HepG2 (cell line): ENCODE results near the gene ADGRE2. TPM values are rescaled to one million over a fixed set of nuclear protein-coding genes. Genes with fewer than 3 reads are reported as not detected.

Source experiments
- ATAC-seq: fragments of 200-7000 bp; cut with Tn5 transposase; 3 replicates; pipeline ENCODE4 v1.9.1; 2020; ENCODE audit warnings: mild to moderate bottlenecking, moderate library complexity
- BruUV-seq: library from RNA; stranded (reverse); fragments of 400-500 nt; replicated peaks from 2 replicates; lab custom pipeline; 2021; lab: Mats Ljungman, UMichigan
- CTCF ChIA-PET: fragments of 300-600 bp; formaldehyde crosslinking; extraction: SDS; loops from one replicate; lab custom pipeline; 2021; ENCODE audit warnings: low total read pairs, inconsistent platforms, low intra/inter-chr PET ratio; lab: Yijun Ruan, JAX
- POLR2A ChIA-PET: fragments of 350-600 bp; sonication (Branson Sonifier 250); formaldehyde crosslinking; loops from one replicate; lab custom pipeline; 2020; ENCODE audit warnings: antibody characterized with exemption, inconsistent platforms; lab: Yijun Ruan, JAX
- DNase-seq: peaks from one replicate; pipeline ENCODE4 v3.0.0-alpha.2; 2015; ENCODE audit warnings: low spot score
- FAIRE-seq: peaks from 3 replicates; lab custom pipeline; 2011; peaks lifted over from hg19 to GRCh38; lab: Jason Lieb, UNC
- H2AFZ ChIP-seq: one replicate; pipeline ENCODE4 v1.6.1; 2011; ENCODE audit warnings: low read length, inconsistent platforms
- H3K27ac ChIP-seq: fragments of 300-600 bp; 3 replicates; pipeline ENCODE4 v1.8.0; 2011; ENCODE audit warnings: mixed run types, mild to moderate bottlenecking, mixed read lengths, low read length, inconsistent platforms; ENCODE audit not compliant: insufficient read depth; ENCODE audit errors: extremely low read length
- H3K27me3 ChIP-seq, 2 experiments: fragments of 200-600 bp in 1 of 2; 2 replicates in 1 of 2; 3 replicates in 1 of 2; pipeline versions ENCODE4 v1.6.0 to v1.8.0; 2011; ENCODE audit warnings: low read length in 2 of 2, mild to moderate bottlenecking in 2 of 2, moderate library complexity in 2 of 2, inconsistent platforms in 1 of 2; ENCODE audit not compliant: insufficient read depth in 2 of 2, control insufficient read depth in 1 of 2
- H3K36me3 ChIP-seq, 2 experiments: fragments of 200-600 bp in 1 of 2; replicated peaks in 1 of 2; 2 replicates in 1 of 2; 3 replicates in 1 of 2; pipeline versions ENCODE4 v1.5.1 to v1.8.0; 2011; ENCODE audit warnings: low read length in 2 of 2, inconsistent platforms in 1 of 2; ENCODE audit not compliant: insufficient read depth in 2 of 2, control insufficient read depth in 1 of 2
- H3K4me1 ChIP-seq: 2 replicates; pipeline ENCODE4 v1.5.1; 2012; ENCODE audit warnings: low read length, inconsistent platforms; ENCODE audit not compliant: insufficient read depth
- H3K4me2 ChIP-seq: 2 replicates; pipeline ENCODE4 v1.6.0; 2011; ENCODE audit warnings: low read depth, low read length, inconsistent platforms
- H3K4me3 ChIP-seq, 3 experiments: fragments of 200-600 bp in 1 of 3; sonication (generic), shearing (Covaris generic) in 1 of 3; replicated peaks in 1 of 3; 2 replicates each; pipeline ENCODE4 v1.5.1; 2011 to 2016; ENCODE audit warnings: low read length in 3 of 3, inconsistent platforms in 2 of 3, low read depth in 2 of 3, mild to moderate bottlenecking in 2 of 3, control low read depth in 1 of 3, mixed read lengths in 1 of 3; ENCODE audit not compliant: insufficient read depth in 1 of 3
- H3K79me2 ChIP-seq: one replicate; pipeline ENCODE4 v1.6.1; 2011; ENCODE audit warnings: low read length, inconsistent platforms; ENCODE audit not compliant: insufficient read depth
- H3K9ac ChIP-seq: 2 replicates; pipeline ENCODE4 v1.6.0; 2011; ENCODE audit warnings: mild to moderate bottlenecking, low read depth, low read length, inconsistent platforms; ENCODE audit not compliant: insufficient read depth
- H3K9me3 ChIP-seq: 2 replicates; pipeline ENCODE4 v1.5.1; 2012; ENCODE audit warnings: mild to moderate bottlenecking, low read length
- H4K20me1 ChIP-seq: 2 replicates; pipeline ENCODE4 v1.6.0; 2011; ENCODE audit warnings: inconsistent platforms, mild to moderate bottlenecking, low read length, moderate library complexity; ENCODE audit not compliant: insufficient read depth
- HCFC1 ChIP-seq: fragments of 150-350 bp; IDR thresholded peaks from 2 replicates; pipeline ENCODE4 v1.6.1; 2014; ENCODE audit warnings: low read depth, low read length
- HNRNPLL ChIP-seq: fragments of 200-400 bp; formaldehyde crosslinking; IDR thresholded peaks from 2 replicates; pipeline ENCODE4 v1.6.1; 2017; ENCODE audit warnings: mild to moderate bottlenecking, low read depth, low read length; ENCODE audit not compliant: poor library complexity, severe bottlenecking
- NFKBIZ ChIP-seq: IDR thresholded peaks from 2 replicates; pipeline ENCODE4 v1.6.1; 2018; ENCODE audit warnings: missing genetic modification reagents, missing compliant biosample characterization
- PLRG1 ChIP-seq: fragments of 450-650 bp; conservative IDR thresholded peaks from 2 replicates; pipeline ENCODE4 v1.6.1; 2016
- RAD21 ChIP-seq: fragments of 450-650 bp; formaldehyde crosslinking; IDR thresholded peaks from 2 replicates; pipeline ENCODE4 v1.5.0; 2020; ENCODE audit warnings: mild to moderate bottlenecking
- STAG1 ChIP-seq: sonication (generic); formaldehyde crosslinking; IDR thresholded peaks from 2 replicates; pipeline ENCODE4 v1.4.0; 2020; ENCODE audit warnings: missing genetic modification reagents
- ZNF44 ChIP-seq: sonication (generic); formaldehyde crosslinking; IDR thresholded peaks from 2 replicates; pipeline ENCODE4 v1.5.1; 2020; ENCODE audit warnings: mild to moderate bottlenecking, missing genetic modification reagents
- ZNF605 ChIP-seq: sonication (generic); formaldehyde crosslinking; IDR thresholded peaks from 2 replicates; pipeline ENCODE4 v1.8.0; 2022; ENCODE audit warnings: mild to moderate bottlenecking, missing genetic modification reagents
- WGBS: methylation state at CpG from one replicate; pipeline ENCODE4 v1.1.6; 2017; ENCODE audit warnings: low lambda C conversion rate; 5-methylcytosine and 5-hydroxymethylcytosine counted together
- in situ Hi-C: cut with HindIII; loops from 2 replicates; pipeline ENCODE4 v1.10.0; 2017; ENCODE audit warnings: low pct_unique_long_range_greater_than_20kb; ENCODE audit not compliant: extremely low pct_ligation_motif_present
- intact Hi-C: fragments of 100-400 bp; cut with micrococcal nuclease; formaldehyde crosslinking; loops from one replicate; pipeline ENCODE4 v1.10.0; 2022; ENCODE audit not compliant: unreplicated experiment
- polyA plus RNA-seq, 8 experiments: library from polyadenylated mRNA; depleted of rRNA in 3 of 8; stranded (reverse) in 7 of 8; unstranded in 1 of 8; fragments of >200 nt; fragmentation: Illumina TruSeq in 4 of 8; extraction: Trizol in 4 of 8; gene quantifications; 2 replicates each; pipeline versions ENCODE4 v1.2.1 to v1.2.3, GENCODE V29; 2011 to 2016; ENCODE audit warnings: low read depth in 4 of 8, missing spikeins in 1 of 8, mixed read lengths in 1 of 8; ENCODE audit not compliant: insufficient read depth in 1 of 8
- total RNA-seq, 5 experiments: library from RNA; depleted of rRNA; stranded (reverse); fragments of >200 nt; fragmentation: Illumina TruSeq; extraction: Trizol; gene quantifications; 2 replicates each; pipeline ENCODE4 v1.2.3, GENCODE V29; 2016; ENCODE audit warnings: low read depth in 1 of 5
- TF ChIP-seq, protein P1 (sequence below): IDR thresholded peaks from 2 replicates; pipeline ENCODE4 v1.6.1; 2016; ENCODE audit warnings: missing compliant biosample characterization, missing genetic modification reagents, borderline replicate concordance
- TF ChIP-seq, protein P2 (sequence below): sonication (generic); formaldehyde crosslinking; IDR thresholded peaks from 2 replicates; pipeline ENCODE4 v1.8.1; 2023; ENCODE audit warnings: missing genetic modification reagents, inconsistent platforms, borderline replicate concordance
- TF ChIP-seq, protein P3 (sequence below): sonication (generic); formaldehyde crosslinking; IDR thresholded peaks from 2 replicates; pipeline ENCODE4 v1.5.0; 2020; ENCODE audit warnings: mild to moderate bottlenecking, missing genetic modification reagents, moderate library complexity
- TF ChIP-seq, protein P4 (sequence below): IDR thresholded peaks from 2 replicates; pipeline ENCODE4 v1.6.1; 2012; ENCODE audit warnings: inconsistent platforms
- TF ChIP-seq, protein P5 (sequence below): sonication (generic); formaldehyde crosslinking; IDR thresholded peaks from 2 replicates; pipeline ENCODE4 v1.4.0; 2020; ENCODE audit warnings: missing genetic modification reagents
- TF ChIP-seq, protein P6 (sequence below): sonication (generic); formaldehyde crosslinking; IDR thresholded peaks from 2 replicates; pipeline ENCODE4 v1.8.0; 2022; ENCODE audit warnings: mild to moderate bottlenecking, missing genetic modification reagents; ENCODE audit not compliant: insufficient replicate concordance

ADGRE2 gene
- total and polyA plus RNA-seq, 2 of the 13 experiments (the other 11 are each of a cell fraction or from before 2014, with no cell fraction given), result 0.04 TPM; not detected in 1

DNA sequence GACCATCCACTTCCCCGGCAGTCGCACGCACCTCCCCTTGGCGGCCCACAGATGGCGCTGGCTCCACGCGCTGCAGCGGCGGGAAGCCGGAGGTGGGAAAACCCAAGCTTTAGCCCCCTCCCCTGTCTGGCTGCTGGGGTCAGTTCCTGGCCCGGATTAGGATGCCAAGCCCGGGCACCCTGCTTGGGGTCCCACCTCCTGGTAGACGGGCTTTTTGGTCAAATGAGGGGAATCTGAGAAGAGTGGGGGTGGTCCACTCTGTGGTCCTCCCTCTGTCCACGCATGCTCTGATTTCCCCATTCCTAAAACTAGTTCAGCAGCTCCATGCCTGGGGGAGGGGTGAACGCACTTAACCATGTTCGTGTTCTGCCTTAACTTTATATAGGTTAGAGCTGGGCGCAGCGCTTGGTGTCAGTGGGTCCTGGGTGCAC is 8.1 kb upstream of the ADGRE2 start:
- no peaks in the 10 kb centered on the region; a peak in 2 of 5 replicates for H3K27me3 ChIP-seq
- H3K79me2 ChIP-seq, result no peaks in the 10 kb centered on the region
- H3K4me2 ChIP-seq, result no peak overlapping the region
- ATAC-seq (peak; percentile 63), DNase-seq (no peak), FAIRE-seq (no peak)
- no peaks in the 10 kb centered on the region for H3K36me3 ChIP-seq
- no peak overlapping the region for H2AFZ ChIP-seq
- POLR2A ChIA-PET, result no interaction called here
- no peaks in the 10 kb centered on the region for H4K20me1 ChIP-seq
- WGBS, result 42% methylated on average over 5 of the region's 18 CpGs
- H3K9me3 ChIP-seq, result no peaks in the 10 kb centered on the region
- no peaks in the 10 kb centered on the region for H3K4me1 ChIP-seq
- no peak overlapping the region for H3K9ac ChIP-seq
- H3K4me3 ChIP-seq, result no peak overlapping the region
- intact Hi-C loops, result loop anchor here (2.0 kb wide), 1 partner anchor 102 kb away; no protein-coding TSS in a partner anchor
- no TSS peak for BruUV-seq
- no peak overlapping the region for H3K27ac ChIP-seq
- in situ Hi-C loops, result loop anchor here (10.0 kb wide), 1 partner anchor 108 kb away; no protein-coding TSS in a partner anchor
- CTCF ChIA-PET, result interaction anchor here (1.1 kb wide), 1 partner anchor 104 kb away, joined by 3 read pairs; no protein-coding TSS in a partner anchor
- TF ChIP-seq, protein P1, sequence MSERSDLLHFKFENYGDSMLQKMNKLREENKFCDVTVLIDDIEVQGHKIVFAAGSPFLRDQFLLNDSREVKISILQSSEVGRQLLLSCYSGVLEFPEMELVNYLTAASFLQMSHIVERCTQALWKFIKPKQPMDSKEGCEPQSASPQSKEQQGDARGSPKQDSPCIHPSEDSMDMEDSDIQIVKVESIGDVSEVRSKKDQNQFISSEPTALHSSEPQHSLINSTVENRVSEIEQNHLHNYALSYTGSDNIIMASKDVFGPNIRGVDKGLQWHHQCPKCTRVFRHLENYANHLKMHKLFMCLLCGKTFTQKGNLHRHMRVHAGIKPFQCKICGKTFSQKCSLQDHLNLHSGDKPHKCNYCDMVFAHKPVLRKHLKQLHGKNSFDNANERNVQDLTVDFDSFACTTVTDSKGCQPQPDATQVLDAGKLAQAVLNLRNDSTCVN (CRISPR knock-in tag), result no peak
- TF ChIP-seq, protein P2, sequence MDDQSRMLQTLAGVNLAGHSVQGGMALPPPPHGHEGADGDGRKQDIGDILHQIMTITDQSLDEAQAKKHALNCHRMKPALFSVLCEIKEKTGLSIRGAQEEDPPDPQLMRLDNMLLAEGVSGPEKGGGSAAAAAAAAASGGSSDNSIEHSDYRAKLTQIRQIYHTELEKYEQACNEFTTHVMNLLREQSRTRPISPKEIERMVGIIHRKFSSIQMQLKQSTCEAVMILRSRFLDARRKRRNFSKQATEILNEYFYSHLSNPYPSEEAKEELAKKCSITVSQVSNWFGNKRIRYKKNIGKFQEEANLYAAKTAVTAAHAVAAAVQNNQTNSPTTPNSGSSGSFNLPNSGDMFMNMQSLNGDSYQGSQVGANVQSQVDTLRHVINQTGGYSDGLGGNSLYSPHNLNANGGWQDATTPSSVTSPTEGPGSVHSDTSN (CRISPR knock-in tag), result no peak
- TF ChIP-seq, protein P3, sequence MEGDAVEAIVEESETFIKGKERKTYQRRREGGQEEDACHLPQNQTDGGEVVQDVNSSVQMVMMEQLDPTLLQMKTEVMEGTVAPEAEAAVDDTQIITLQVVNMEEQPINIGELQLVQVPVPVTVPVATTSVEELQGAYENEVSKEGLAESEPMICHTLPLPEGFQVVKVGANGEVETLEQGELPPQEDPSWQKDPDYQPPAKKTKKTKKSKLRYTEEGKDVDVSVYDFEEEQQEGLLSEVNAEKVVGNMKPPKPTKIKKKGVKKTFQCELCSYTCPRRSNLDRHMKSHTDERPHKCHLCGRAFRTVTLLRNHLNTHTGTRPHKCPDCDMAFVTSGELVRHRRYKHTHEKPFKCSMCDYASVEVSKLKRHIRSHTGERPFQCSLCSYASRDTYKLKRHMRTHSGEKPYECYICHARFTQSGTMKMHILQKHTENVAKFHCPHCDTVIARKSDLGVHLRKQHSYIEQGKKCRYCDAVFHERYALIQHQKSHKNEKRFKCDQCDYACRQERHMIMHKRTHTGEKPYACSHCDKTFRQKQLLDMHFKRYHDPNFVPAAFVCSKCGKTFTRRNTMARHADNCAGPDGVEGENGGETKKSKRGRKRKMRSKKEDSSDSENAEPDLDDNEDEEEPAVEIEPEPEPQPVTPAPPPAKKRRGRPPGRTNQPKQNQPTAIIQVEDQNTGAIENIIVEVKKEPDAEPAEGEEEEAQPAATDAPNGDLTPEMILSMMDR (CRISPR knock-in tag), result peak; percentile 86
- TF ChIP-seq, protein P4, sequence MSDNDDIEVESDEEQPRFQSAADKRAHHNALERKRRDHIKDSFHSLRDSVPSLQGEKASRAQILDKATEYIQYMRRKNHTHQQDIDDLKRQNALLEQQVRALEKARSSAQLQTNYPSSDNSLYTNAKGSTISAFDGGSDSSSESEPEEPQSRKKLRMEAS, result 0 out of 2 replicates have a peak, but pooled peaks have one; percentile 26
- TF ChIP-seq, protein P5, sequence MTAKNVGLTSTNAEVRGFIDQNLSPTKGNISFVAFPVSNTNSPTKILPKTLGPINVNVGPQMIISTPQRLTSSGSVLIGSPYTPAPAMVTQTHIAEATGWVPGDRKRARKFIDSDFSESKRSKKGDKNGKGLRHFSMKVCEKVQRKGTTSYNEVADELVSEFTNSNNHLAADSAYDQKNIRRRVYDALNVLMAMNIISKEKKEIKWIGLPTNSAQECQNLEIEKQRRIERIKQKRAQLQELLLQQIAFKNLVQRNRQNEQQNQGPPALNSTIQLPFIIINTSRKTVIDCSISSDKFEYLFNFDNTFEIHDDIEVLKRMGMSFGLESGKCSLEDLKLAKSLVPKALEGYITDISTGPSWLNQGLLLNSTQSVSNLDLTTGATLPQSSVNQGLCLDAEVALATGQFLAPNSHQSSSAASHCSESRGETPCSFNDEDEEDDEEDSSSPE, result 0 out of 2 replicates have a peak, but pooled peaks have one; percentile 23
- no peak for TF ChIP-seq HCFC1
- TF ChIP-seq ZNF605 (CRISPR knock-in tag), result 0 out of 2 replicates have a peak, but pooled peaks have one; percentile 29
- TF ChIP-seq RAD21 (CRISPR knock-in tag), result peak; percentile 44; the same call in 1 of the 2 replicates
- TF ChIP-seq STAG1, result peak; percentile 65
- TF ChIP-seq, protein P6, sequence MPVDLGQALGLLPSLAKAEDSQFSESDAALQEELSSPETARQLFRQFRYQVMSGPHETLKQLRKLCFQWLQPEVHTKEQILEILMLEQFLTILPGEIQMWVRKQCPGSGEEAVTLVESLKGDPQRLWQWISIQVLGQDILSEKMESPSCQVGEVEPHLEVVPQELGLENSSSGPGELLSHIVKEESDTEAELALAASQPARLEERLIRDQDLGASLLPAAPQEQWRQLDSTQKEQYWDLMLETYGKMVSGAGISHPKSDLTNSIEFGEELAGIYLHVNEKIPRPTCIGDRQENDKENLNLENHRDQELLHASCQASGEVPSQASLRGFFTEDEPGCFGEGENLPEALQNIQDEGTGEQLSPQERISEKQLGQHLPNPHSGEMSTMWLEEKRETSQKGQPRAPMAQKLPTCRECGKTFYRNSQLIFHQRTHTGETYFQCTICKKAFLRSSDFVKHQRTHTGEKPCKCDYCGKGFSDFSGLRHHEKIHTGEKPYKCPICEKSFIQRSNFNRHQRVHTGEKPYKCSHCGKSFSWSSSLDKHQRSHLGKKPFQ (CRISPR knock-in tag), result no peak
- no peak for TF ChIP-seq PLRG1
- TF ChIP-seq ZNF44 (CRISPR knock-in tag), result no peak
- no peak for TF ChIP-seq NFKBIZ
- peak; percentile 34 for TF ChIP-seq HNRNPLL
